Central memory CD8-positive, alpha-beta T cell (primary cell): ENCODE results near the gene KIAA1755.

Experiments
- ATAC-seq: fragments of 150-1000 bp; cut with Tn5 transposase; replicated peaks from 2 replicates; pipeline ENCODE4 v1.10.0; 2022; ENCODE audit warnings: mild to moderate bottlenecking, moderate FRiP score, moderate number of reproducible peaks; ENCODE audit not compliant: poor library complexity, severe bottlenecking; ENCODE audit errors: extremely low read depth
- DNase-seq, 2 donors: peaks; one replicate each; pipeline ENCODE4 v3.0.0; 2021; ENCODE audit warnings: low spot score in 2 of 2
- H3K27ac Mint-ChIP-seq: one replicate; pipeline ENCODE4 v1.8.0; 2022; ENCODE audit warnings: low read depth, mild to moderate bottlenecking, moderate library complexity, mixed read lengths
- H3K27me3 Mint-ChIP-seq: one replicate; pipeline ENCODE4 v1.8.0; 2022; ENCODE audit warnings: mixed read lengths
- H3K36me3 Mint-ChIP-seq: one replicate; pipeline ENCODE4 v1.8.0; 2022; ENCODE audit warnings: mild to moderate bottlenecking, moderate library complexity, mixed read lengths; ENCODE audit not compliant: insufficient read depth
- H3K4me1 Mint-ChIP-seq: one replicate; pipeline ENCODE4 v1.8.0; 2022; ENCODE audit warnings: mixed read lengths
- H3K4me3 Mint-ChIP-seq: one replicate; pipeline ENCODE4 v1.8.0; 2022; ENCODE audit warnings: mild to moderate bottlenecking, moderate library complexity, mixed read lengths
- H3K9me3 Mint-ChIP-seq: one replicate; pipeline ENCODE4 v1.8.0; 2022; ENCODE audit warnings: mixed read lengths

KIAA1755 gene

DNA sequence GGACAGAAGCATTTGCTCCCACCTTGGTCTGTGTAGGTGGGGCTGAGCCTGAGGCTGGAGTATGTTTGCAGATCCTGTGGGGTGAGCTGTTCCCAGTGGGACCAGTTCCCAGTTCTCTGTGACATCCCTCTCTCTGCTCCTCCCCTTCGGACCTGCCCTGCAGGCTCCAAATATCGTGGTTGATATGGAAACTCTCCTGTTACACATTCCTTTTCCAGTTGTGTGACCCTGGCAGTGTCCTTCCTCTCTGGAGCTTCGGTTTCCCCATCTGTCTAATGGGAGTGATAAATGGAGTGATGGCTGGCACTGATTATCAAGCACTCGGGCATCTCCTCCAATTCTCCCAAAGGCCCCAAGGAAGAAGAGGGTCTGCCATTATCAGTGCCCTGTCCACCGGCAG lies 79.8 kb downstream of the KIAA1755 start:
- ATAC-seq (no peak), DNase-seq (no peak)
- Mint-ChIP-seq H3K9me3 (no peaks in the 10 kb centered on the region), H3K4me1 (no peaks in the 10 kb centered on the region), H3K27me3 (peaks cover 63% of the 10 kb centered on the region), H3K27ac (no peak overlapping the region), H3K4me3 (no peak overlapping the region), H3K36me3 (no peaks in the 10 kb centered on the region)

DNA sequence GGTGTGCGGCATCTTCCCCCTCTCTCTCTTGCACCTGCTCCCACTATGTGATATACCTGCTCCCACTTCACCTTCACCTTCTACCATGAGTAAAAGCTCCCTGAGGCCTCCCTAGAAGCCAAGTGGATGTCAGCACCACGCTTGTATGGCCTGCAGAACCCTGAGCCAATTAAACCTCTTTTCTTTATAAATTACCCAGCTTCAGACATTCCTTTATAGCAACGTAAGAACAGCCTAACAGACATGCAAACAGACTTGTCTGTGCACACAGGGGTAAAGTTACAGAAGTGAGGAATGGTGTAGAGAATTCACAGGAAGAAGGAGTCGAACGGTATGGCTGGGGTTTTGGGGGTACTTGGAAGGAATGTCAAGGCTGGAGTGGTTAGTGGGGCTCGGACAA lies 80.7 kb downstream of the KIAA1755 start:
- Mint-ChIP-seq H3K4me1 (no peaks in the 10 kb centered on the region), H3K27ac (no peak overlapping the region), H3K4me3 (no peak overlapping the region), H3K9me3 (no peaks in the 10 kb centered on the region), H3K36me3 (no peaks in the 10 kb centered on the region), H3K27me3 (peaks cover 63% of the 10 kb centered on the region)
- DNase-seq (no peak), ATAC-seq (no peak)

DNA sequence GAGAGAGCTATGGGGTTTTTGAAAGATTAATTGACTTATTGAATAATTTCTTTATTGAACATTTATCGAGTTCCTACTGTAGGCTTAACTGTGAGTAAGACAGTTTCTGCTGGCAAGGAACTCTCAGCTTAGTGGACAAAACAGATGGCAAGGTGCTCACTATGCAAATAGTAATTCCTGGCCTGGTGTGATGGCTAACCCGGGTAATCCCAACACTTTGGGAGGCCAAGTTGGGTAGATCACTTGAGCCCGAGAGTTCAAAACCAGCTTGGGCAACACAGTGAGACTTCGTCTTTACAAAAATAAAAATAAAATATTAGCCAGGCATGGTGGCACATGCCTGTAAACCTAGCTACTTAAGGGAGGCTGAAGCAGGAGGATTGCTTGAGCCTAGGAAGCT lies 82.0 kb downstream of the KIAA1755 start:
- Mint-ChIP-seq H3K27ac (no peak overlapping the region), H3K4me3 (no peak overlapping the region), H3K27me3 (peaks cover 56% of the 10 kb centered on the region), H3K9me3 (no peaks in the 10 kb centered on the region), H3K4me1 (no peaks in the 10 kb centered on the region), H3K36me3 (no peaks in the 10 kb centered on the region)
- DNase-seq (no peak), ATAC-seq (no peak)

DNA sequence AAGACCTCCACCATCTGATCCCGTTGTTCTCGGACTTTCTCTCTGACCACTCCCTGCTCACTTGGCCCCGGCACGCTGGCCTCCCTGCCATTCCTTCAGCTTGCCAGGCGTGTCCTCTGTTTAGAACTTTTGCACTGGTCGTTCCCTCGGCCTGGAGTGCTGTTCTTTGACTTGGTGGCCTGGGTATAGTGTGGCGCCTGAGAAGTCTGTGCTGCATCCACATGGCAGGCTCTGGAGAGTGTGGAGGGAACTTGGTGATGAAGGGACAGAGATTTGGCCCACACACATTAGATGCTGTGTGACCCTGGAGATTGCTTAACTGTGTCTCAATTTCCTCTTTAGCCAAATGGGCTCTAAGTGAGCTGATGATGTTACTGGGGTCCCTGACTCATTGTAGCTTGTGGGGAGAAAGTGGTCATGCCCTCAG lies 82.5 kb downstream of the KIAA1755 start:
- Mint-ChIP-seq H3K27ac (no peak overlapping the region), H3K27me3 (peaks cover 51% of the 10 kb centered on the region), H3K4me3 (no peak overlapping the region), H3K36me3 (no peaks in the 10 kb centered on the region), H3K4me1 (no peaks in the 10 kb centered on the region), H3K9me3 (no peaks in the 10 kb centered on the region)
- DNase-seq: no peak
- no peak for ATAC-seq

DNA sequence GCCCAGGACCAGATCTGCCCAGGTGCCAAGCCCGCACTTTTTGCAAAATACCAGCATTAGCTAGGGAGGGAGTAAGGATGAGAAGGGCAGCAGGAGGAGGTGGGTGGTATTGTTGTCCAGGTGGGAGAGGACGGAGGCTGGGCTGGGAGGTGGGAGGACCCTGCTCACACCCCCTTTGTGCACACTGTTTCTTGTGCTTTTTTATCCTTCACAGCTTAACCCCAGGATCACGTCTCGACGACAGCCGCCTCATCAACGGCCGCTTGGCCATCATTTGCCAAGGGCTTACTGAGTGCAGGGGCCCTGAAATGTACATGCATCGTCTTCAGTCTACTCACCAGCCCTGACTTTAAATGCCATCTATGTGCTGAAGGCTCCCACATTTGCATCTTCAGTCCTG lies 83.3 kb downstream of the KIAA1755 start:
- DNase-seq (no peak), ATAC-seq (no peak)
- no peak overlapping the region for H3K4me3 Mint-ChIP-seq
- H3K27me3 Mint-ChIP-seq: peaks cover 48% of the 10 kb centered on the region
- no peaks in the 10 kb centered on the region for H3K9me3 Mint-ChIP-seq
- no peaks in the 10 kb centered on the region for H3K36me3 Mint-ChIP-seq
- H3K4me1 Mint-ChIP-seq: no peaks in the 10 kb centered on the region
- H3K27ac Mint-ChIP-seq: no peak overlapping the region

DNA sequence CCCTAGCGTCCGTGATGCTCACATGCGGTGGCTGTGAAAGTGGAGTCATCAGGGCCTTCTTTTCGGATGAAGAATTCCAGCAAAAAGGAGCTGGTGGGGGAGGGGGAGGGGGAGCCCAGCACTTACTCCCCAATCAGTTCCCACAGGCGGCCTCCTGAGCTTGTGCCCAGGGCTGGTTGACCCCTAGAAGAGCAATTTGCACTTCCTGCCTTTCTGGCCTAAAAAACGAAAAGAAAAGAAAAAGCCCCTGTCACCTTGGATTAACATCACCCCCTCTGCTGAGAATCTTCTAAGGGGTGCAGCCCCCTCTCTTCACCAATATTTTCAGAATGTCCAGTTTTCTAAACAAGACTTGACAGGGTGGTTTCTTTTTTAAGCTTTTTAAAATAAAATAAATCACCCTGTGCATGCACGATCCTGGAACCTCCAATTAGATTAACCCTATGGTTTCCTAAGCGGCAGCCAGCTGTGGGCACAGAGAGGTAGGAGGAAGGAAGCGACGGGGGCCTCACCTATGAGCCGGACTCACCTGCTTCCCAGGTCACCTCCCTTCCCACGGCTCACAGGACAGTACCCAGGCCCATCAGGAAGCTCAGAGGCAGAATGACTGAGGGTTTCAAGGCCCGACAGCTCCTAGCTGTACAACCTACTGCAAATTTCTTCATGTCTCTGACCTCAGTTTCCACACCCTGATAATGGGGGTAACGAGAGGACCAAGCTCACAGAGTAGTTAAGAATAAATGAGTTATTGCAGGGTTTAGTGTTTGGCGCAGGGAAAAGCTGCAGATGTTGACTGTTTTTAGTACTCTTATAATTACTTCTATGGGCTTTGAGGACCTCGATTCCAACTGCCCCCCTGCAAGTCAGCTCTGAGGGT lies 85.0 kb downstream of the KIAA1755 start:
- Mint-ChIP-seq H3K27ac (no peak overlapping the region), H3K9me3 (no peaks in the 10 kb centered on the region), H3K27me3 (peaks cover 55% of the 10 kb centered on the region), H3K4me3 (no peak overlapping the region), H3K36me3 (no peaks in the 10 kb centered on the region), H3K4me1 (no peaks in the 10 kb centered on the region)
- no peak for DNase-seq
- no peak for ATAC-seq

DNA sequence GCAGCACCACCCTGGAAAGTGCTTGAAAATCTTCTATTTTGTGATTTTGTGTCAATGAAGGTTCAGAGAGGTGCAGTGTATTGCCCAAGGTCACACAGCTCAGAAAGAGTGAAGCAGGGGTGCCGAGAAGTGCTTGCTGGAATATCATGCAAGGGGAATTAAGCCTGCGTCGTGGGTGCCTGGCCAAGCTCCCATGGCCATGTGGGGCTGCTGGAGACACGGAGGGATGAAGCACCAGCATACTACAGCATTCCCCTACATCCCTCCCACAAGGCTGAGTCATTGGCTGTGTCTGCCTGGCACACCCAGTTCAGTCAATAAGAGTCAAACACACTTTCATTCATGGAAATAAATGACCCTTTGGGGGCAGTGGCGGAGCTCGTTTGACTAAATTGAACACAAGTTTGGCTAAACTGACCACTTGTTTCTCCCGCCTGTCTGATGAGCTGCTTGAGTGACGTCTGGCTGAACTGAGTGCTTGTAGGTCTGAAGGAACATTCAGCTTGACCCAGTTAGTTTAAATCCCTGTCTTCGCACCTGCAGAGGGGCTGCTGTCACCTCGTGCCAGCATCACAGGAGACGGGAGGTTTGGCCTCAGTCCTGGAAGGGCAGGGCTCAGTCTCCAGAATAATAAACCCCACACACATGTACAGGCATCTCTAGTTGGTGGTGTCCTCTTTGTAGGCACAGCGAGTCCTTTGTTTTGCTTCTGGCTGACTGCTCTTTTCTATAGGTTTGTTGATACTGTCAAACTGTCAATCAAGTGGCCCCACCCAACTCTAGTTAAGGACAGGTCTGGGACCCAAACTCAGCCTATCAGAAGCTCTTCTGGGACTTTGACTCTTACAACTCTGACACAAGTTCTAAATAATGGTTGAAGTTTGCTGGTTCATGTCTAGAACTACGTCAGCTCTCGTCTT lies 87.0 kb downstream of the KIAA1755 start:
- Mint-ChIP-seq H3K4me1 (no peaks in the 10 kb centered on the region), H3K36me3 (no peaks in the 10 kb centered on the region), H3K4me3 (no peak overlapping the region), H3K27ac (no peak overlapping the region), H3K27me3 (peaks cover 40% of the 10 kb centered on the region), H3K9me3 (no peaks in the 10 kb centered on the region)
- DNase-seq (no peak), ATAC-seq (no peak)

DNA sequence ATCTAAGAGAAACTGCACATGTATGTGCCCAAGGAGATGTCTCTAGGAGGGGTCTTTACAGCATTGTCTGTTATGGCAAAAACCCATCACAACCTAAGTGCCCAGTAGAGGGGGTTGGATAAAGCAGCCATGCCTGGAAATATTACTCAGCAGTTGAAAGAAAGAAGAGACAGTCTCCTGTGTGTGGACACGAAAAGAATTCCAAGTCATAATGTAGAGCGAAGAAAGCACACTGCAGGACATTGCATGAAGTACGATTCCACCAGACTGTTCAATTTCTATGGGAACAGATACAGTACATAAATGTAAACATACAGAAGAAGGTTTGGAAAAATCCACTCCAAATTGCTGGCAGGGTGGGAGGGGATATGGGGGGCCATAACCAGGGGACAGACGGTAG lies 88.1 kb downstream of the KIAA1755 start:
- Mint-ChIP-seq H3K27ac (no peak overlapping the region), H3K9me3 (no peaks in the 10 kb centered on the region), H3K36me3 (no peaks in the 10 kb centered on the region), H3K4me3 (no peak overlapping the region), H3K4me1 (no peaks in the 10 kb centered on the region), H3K27me3 (peaks cover 29% of the 10 kb centered on the region)
- DNase-seq (no peak), ATAC-seq (no peak)

DNA sequence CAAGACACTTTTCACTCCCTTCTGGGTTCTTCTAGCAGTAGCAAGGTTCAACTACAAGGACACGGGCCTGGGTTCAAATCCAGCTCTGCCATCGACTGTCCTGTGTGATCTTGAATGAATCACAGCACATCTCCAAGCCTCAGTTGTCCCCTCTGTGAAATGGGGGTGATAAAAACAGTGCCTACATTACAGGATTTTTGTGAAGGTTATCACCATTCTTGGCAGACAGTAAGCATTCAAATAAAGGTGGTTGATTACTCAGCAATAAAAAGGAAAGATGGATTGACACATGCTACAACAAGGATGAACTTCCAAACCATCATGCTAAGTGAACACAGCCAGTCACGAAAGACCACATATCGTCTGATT lies 88.9 kb downstream of the KIAA1755 start:
- H3K4me3 Mint-ChIP-seq: no peak overlapping the region
- no peaks in the 10 kb centered on the region for H3K36me3 Mint-ChIP-seq
- DNase-seq (no peak), ATAC-seq (no peak)
- peaks cover 24% of the 10 kb centered on the region for H3K27me3 Mint-ChIP-seq
- H3K27ac Mint-ChIP-seq: no peak overlapping the region
- no peaks in the 10 kb centered on the region for H3K4me1 Mint-ChIP-seq
- no peaks in the 10 kb centered on the region for H3K9me3 Mint-ChIP-seq

DNA sequence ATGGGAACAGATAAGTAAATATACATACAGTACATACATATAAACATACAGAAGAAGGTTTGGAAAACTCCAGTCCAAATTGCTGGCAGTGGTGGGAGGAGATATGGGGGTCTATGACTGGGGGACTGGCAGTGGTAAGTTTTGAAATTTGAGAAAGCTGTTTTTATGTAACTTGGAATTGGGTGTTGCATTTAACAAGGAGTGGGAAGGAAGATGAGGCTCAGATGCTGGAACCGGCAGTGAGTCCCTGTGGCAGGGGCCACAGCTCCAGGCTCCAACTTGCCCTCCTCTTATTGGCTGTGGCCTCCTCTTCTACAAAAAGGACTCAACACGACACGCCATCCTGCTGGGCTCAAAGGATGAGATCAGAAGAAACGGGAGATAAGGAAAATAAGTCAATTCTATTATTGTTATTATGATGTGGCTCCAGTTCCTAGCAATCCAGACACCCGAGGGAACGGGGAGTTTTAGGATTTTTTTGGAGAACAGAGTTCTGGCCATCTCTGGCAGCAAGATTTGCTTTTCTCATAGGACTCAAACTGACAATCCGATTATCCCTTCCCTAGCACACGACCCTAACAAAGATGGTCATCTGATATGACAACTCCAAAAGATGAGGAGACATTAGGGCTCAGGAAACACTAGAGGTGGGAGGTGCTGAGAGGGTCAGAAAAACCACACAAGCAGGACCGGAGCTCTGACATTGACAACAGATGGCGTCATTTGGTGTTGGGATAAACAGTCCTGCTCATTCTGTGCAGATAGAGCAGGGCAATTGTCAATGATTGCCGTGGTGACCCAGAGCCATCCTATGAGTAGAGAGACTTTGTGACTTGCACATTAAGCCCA lies 89.5 kb downstream of the KIAA1755 start:
- H3K4me1 Mint-ChIP-seq: no peaks in the 10 kb centered on the region
- H3K4me3 Mint-ChIP-seq: no peak overlapping the region
- H3K9me3 Mint-ChIP-seq: no peaks in the 10 kb centered on the region
- H3K27me3 Mint-ChIP-seq: peaks cover 30% of the 10 kb centered on the region
- no peaks in the 10 kb centered on the region for H3K36me3 Mint-ChIP-seq
- DNase-seq (no peak), ATAC-seq (no peak)
- H3K27ac Mint-ChIP-seq: no peak overlapping the region

DNA sequence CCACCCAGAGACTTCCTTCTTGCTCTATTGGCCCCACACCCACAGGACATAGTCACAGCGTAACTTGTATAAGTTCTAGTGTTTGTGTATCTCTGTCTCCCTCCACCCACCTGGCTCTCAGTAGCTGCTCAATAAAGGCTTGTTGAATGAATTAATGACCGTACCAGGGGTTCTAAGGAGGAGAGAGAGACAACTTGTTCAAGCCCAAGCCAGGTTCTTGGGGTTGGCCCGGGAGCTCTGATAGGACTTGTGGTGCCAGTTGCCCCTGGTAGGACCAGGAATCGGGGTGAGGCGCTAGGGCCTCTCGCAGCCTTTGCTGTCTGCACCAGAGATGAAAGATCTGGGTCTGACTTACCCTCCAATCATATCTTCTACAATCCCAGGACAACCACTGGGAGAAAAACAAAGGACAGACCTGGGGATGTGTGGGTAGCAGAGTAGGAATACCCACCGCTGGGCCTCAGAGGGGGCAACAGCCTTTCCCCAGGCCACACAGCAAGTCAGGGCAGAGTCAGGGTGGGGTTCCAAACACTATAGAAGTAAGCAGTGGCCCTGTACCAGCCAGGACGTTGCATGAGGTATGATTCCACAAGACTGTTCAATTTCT lies 90.2 kb downstream of the KIAA1755 start:
- H3K27ac Mint-ChIP-seq: no peak overlapping the region
- no peak for DNase-seq

DNA sequence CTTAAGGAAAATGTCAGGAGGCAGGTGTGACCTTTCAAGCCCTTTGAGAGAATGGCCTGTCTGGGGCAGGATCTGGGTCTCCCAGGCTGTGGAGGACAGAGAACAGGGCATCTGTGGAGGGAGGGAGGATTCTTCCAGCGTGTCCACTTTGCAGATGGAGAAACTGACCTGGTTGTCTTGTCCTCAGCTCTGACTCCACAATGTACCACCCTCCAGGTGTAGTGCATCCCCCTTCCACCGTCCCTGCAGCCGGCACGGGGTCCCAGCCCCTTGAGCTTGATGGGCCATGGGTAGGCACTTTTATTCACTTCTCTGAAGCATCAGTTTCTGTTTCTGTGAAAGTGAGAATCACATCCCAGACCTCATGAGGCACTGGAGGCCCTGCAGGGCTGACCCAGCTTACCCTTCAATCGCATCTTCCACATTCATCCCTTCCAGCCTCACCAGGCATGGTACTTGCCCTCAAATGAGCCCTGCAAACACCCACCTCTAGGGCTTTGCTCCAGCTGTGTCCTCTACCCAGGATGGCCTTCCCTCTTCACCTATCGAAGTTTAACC lies 90.8 kb downstream of the KIAA1755 start:
- Mint-ChIP-seq H3K27me3 (peaks cover 42% of the 10 kb centered on the region), H3K4me3 (no peak overlapping the region), H3K9me3 (no peaks in the 10 kb centered on the region), H3K4me1 (peaks cover 7% of the 10 kb centered on the region), H3K36me3 (peaks cover 2% of the 10 kb centered on the region), H3K27ac (no peak overlapping the region)
- ATAC-seq (no peak), DNase-seq (no peak)

More for the DNA sequence above, 90.2 kb downstream of the KIAA1755 start:
- Mint-ChIP-seq H3K36me3 (peaks cover under 1% of the 10 kb centered on the region), H3K4me3 (no peak overlapping the region), H3K27me3 (peaks cover 37% of the 10 kb centered on the region), H3K9me3 (no peaks in the 10 kb centered on the region), H3K4me1 (peaks cover 5% of the 10 kb centered on the region)
- no peak for ATAC-seq
